Stomach smooth muscle (tissue), 2 donors: ENCODE results near the gene UQCR11.

Experiments used
- H3K27ac ChIP-seq: one replicate; pipeline ENCODE4 v1.7.0; 2013; ENCODE audit warnings: mild to moderate bottlenecking, low read length, inconsistent platforms
- H3K27me3 ChIP-seq, 2 donors: one replicate each; pipeline ENCODE4 v1.7.0; 2013; ENCODE audit warnings: low read length in 2 of 2; ENCODE audit not compliant: insufficient read depth in 2 of 2, control insufficient read depth in 1 of 2
- H3K36me3 ChIP-seq, 2 donors: one replicate each; pipeline ENCODE4 v1.7.0; 2013; ENCODE audit warnings: low read length in 2 of 2; ENCODE audit not compliant: control insufficient read depth in 2 of 2, insufficient read depth in 2 of 2
- H3K4me1 ChIP-seq: one replicate; pipeline ENCODE4 v1.7.0; 2013; ENCODE audit warnings: low read length; ENCODE audit not compliant: control insufficient read depth, insufficient read depth
- H3K4me3 ChIP-seq, 2 donors: one replicate each; pipeline ENCODE4 v1.7.0; 2013; ENCODE audit warnings: low read length in 2 of 2
- H3K9ac ChIP-seq, 2 donors: one replicate each; pipeline ENCODE4 v1.7.0; 2013; ENCODE audit warnings: low read length in 2 of 2, mild to moderate bottlenecking in 1 of 2
- H3K9me3 ChIP-seq, 2 donors: one replicate each; pipeline ENCODE4 v1.7.0; 2013; ENCODE audit warnings: low read length in 2 of 2; ENCODE audit not compliant: control insufficient read depth in 2 of 2
- donor health status: healthy.
- donor health status: Pancreatic carcinoma.

The UQCR11 gene

DNA sequence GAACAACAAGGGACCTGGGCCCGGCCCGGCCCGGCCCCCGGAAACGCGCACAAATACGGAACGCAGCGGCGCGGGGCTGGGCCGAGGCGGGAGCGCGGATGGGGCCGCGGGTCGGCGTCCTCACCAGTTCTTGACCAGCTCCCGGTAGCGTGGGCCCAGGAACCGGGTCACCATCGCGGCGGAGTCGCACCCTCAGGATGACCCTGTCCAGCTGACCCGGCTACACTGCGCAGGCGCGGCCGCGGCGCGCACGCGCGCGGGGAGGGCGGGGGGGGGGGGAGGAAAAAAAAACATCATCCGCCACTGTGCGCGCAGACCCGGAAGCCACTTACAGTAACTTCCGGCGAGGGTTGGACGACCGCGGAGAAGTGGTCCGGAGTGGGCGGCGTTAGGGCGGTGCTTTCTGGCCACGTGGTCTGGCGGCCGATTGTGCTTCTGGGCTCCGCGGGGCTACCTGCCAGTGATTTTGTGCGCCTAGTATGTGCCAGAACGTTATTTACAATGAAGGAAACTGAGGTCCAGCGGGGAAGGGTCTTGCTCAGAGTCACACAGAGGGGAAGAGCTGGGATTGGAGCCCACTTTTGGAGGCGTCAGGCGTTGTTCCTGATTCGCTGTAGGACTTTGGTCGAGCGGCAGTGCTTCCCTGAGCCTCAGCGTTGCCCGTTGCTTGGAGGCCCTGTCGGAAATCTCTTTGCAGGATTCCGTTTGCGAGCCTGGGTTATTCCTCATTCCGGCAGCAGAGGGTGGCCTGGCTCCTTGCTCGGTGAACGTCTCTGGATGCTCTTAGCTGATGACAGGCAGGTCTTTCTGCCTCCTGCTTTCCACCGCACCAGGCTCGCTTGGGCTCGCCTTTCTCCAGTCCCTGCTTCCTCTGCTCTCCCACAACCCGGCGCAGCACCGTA lies at the start of gene UQCR11:
UQCR11 (minus strand) TSS at position 227 of the 902 bp plus-strand sequence; CDS start at position 174, 53 bp downstream.
- no peaks in the 10 kb centered on the region for H3K27me3 ChIP-seq
- peaks cover 3 to 4% of the 10 kb centered on the region in 2 donors for H3K36me3 ChIP-seq
- peak within 1 kb of the TSS; percentile 90 to 91 for H3K9ac ChIP-seq
- no peaks in the 10 kb centered on the region for H3K9me3 ChIP-seq
- peaks cover 33% of the 10 kb centered on the region for H3K4me1 ChIP-seq
- peak within 1 kb of the TSS; percentile 88 to 90 for H3K4me3 ChIP-seq
- H3K27ac ChIP-seq: peak within 1 kb of the TSS; percentile 88

DNA sequence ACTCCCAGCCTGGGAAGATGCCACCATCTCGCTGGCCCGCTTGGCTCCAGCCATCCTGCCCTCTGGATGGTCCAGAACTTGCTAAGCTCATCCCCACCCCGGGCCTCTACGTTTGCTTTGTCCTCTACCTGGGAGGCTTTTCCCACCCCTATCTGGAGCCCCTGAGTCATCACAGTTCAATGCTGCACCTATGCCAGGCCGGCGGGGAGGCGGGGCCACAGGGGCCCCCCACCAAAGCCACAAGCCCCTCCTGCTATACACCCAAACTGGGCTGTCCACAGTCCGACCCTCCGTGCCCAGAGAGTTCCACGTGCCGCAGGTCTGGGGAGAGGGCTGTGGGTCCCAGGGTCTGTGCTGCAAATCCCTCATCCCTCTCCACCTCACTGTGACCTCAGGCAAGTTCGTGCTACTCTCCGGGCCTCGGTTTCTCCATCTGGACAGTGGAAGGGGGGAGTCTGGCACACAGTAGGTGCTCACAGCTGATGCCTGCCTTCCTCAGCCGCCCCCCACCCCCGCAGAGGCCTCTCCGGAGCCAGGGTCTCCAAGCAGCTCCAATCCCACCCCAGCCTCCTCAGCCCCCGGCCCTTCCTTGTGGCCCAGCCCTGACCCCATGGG lies 49.0 kb upstream of the UQCR11 start:
- no peak overlapping the region for H3K4me3 ChIP-seq
- H3K9ac ChIP-seq: no peak overlapping the region
- peaks cover 15% of the 10 kb centered on the region for H3K4me1 ChIP-seq
- H3K36me3 ChIP-seq: no peaks in the 10 kb centered on the region
- no peak overlapping the region for H3K27ac ChIP-seq
- H3K27me3 ChIP-seq: peaks cover 2 to 4% of the 10 kb centered on the region in 2 donors
- no peaks in the 10 kb centered on the region for H3K9me3 ChIP-seq

DNA sequence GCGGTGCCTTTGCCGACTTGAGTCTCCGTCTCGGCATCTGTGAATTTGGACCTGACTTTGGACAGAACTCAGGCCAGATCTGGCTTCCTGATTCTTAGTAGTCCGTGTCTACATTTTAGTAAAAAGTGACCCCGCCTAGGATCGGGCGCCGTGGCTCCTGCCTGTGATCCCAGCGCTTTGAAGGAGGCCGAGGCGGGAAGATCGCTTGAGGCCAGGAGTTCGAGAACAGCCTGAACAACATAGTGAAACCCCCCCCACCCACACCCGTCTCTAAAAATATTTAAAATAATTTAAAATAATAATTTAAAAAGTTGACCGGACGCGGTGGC lies 48.0 kb upstream of the UQCR11 start:
- H3K4me3 ChIP-seq: peak overlapping the region; percentile 61 to 81
- H3K27ac ChIP-seq: peak overlapping the region; percentile 96
- peak overlapping the region; percentile 59 to 78 for H3K9ac ChIP-seq
- H3K27me3 ChIP-seq: peaks cover 2% of the 10 kb centered on the region in 2 donors
- peaks cover 15% of the 10 kb centered on the region for H3K4me1 ChIP-seq
- no peaks in the 10 kb centered on the region for H3K9me3 ChIP-seq
- H3K36me3 ChIP-seq: peaks cover 0 to 2% of the 10 kb centered on the region in 2 donors

DNA sequence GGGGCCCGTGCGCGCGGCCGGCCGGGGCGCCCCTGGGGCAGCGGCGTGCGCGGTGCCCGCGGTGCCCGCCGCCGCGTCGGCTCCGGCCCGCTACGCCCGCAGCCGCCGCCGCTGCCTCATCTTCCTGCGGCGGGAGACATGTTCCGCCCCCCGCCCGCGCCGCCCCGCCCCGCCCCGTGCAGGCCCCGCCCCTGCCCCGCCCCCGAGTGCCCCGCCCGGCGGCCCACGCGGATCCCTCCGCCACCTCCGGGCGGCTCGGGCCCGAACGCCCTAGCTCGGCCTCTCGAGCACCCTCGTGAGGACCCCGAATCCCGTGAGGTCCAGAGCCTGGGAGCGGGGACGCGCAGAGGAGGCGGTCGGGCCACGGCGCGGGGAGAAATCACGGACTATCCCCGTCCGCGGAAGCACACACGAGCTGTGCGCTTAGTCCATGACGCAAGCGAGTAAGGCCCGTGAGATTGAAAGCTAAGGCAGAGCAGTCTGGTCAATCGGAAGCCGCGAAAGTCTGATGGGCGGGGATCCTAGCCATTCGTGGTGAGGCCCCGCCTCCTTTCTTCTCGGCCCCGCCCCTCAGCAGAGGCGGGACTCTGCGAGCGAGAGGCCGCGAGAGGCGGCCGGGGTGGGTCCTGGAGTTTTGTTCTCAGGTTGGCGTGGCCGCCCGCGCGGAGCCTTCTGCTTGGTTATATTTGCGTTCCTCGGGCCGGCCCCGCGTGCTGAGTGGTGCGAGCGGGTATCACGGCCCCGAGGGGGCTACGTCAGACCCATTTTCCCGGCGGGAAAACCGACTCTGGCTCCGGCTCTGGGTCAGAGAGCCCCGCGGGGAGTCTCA lies 47.4 kb upstream of the UQCR11 start, which contains the start of gene TCF3:
TCF3 (minus strand) TSS at position 145 of the 829 bp plus-strand sequence. CDS start 2,367 bp downstream, outside the sequence.
- Histone ChIP-seq H3K36me3 (peaks cover 0 to 2% of the 10 kb centered on the region in 2 donors), H3K4me1 (peaks cover 15% of the 10 kb centered on the region), H3K9ac (peak within 1 kb of the TSS; percentile 88 to 97), H3K9me3 (no peaks in the 10 kb centered on the region), H3K4me3 (peak within 1 kb of the TSS; percentile 70 to 81), H3K27me3 (peaks cover 0 to 2% of the 10 kb centered on the region in 2 donors), H3K27ac (peak within 1 kb of the TSS; percentile 96)

DNA sequence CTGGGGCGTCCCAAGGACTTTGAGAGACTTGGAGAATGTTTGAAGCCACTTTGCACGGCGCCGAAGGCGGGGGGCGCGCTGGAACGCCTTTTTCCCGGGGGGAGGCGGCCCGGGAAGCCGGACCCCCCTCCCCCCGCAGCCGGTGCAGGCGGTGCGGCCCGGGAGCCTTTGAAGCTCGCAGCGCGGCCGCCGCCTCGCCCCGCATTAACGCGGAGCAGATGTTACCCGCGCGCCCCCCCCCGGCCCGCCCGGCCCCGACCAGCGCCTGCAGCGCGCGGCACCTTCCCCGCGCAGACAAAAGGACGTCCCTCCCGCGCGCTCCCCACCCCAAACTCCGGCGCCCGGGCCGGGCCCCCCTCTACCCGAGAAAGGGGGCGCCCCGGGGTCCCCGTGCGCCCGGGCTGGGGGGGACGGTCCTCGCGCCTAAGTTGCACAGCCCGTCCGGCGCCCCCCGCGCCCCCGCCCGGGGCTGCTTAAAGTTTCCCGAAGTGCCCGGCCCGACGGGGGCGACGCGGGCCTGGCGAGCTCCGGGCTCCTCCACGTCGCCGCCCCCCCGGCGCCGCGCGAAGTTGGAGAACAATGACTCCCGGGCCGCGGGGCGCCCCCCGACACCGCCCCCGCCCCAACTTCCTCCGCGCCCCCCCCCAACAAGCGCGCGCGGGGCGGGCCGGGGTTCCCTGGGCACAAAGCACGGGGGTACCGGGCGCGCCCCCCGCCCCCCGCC lies 46.5 kb upstream of the UQCR11 start:
- no peaks in the 10 kb centered on the region for H3K27me3 ChIP-seq
- peaks cover 0 to 2% of the 10 kb centered on the region in 2 donors for H3K36me3 ChIP-seq
- peak overlapping the region in 1 of 2 donors; percentile 7 for H3K9ac ChIP-seq
- peak overlapping the region; percentile 63 to 72 for H3K4me3 ChIP-seq
- H3K9me3 ChIP-seq: no peaks in the 10 kb centered on the region
- no peak overlapping the region for H3K27ac ChIP-seq
- H3K4me1 ChIP-seq: peaks cover 15% of the 10 kb centered on the region

DNA sequence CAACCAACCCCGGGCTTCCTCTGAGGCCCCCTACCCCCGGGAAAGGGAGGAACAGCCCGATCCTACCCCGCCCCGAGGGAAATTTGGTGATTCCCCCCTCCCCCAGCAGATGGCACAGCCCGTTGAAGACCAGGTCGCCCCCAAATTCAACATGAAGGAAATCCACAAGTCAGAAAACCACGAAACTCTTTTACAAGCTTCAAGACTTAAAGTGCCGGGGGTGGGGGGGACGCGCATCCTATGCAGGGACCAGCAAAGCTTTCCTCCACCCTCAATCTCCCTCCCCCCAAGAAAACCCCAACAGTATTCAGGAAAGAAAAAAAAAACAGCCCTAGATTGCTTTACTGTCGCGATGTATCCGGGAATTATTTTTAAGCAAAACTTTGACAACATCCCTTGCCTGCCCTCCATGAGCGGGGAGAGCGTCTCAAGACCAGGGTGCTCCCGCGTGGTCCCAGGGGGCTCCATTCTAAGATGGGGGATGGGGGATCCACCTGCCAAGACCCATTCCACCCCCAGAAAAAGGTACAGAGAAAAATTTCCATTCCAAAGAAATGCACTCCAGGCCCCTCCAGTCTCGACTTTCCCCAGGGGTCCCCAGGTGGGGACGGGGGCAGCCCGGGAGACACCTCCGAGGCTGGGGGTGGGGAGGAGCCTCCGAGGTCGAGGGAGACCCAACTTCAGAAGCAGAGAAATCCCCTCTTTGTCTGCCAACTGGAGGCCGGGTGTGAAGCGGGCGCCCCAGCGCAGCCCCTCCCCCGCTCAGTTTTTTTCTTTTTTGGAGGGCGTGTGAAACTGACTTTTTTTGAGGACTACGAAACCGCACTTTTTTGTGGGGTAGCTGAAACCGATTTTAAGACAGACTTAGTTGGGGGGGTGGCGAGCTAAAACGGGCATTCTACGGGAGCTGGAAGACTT lies 45.6 kb upstream of the UQCR11 start:
- H3K36me3 ChIP-seq: peaks cover 0 to 4% of the 10 kb centered on the region in 2 donors
- no peaks in the 10 kb centered on the region for H3K9me3 ChIP-seq
- H3K4me1 ChIP-seq: peaks cover 15% of the 10 kb centered on the region
- no peak overlapping the region for H3K27ac ChIP-seq
- peak overlapping the region; percentile 63 to 72 for H3K4me3 ChIP-seq
- peak overlapping the region in 1 of 2 donors; percentile 7 for H3K9ac ChIP-seq
- H3K27me3 ChIP-seq: no peaks in the 10 kb centered on the region

DNA sequence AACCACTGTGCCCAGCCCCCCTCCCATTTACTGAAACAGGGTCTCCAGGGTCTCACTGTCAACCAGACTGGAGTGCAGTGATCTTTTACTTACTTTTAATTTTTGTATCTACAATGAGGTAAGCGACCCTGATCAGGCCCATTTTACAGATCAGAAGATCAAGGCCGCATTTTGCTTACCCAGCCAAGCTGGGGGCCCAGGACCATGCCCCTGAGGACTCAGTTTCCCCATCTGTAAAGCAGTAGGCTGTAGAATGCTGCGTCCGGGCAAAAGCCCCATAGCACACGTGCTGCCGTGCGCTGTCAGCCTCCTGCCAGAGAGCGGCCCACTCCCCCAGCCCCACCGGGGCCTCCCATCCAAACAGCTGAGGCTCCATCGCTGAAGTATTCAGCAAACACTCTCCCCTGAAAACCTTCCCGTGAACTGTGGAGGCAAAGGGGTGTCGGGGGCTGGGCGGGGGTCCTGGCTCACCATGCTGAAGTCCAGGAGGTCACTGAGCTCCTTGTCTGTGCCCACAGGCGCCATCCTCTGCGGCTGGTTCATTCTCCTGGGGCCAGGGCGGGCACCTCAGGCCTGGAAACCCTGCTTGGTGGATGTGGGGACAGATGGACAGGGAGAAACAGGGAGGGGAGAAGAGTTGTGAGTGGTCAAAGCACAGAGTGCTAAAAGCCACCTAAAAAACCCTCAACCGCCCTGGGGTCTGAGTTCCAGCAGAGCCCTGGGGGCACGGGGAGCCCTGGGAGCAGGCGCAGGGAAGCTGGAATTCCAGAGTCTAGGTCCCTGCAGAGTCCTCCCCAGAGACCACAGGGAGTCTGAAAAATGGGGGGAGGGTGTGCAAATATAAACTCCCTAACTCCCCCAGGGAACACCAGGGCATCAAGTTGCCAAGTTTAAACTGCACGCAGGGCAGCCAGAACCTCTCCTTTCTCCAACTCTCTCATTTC lies 44.7 kb upstream of the UQCR11 start:
- no peak overlapping the region for H3K4me3 ChIP-seq

DNA sequence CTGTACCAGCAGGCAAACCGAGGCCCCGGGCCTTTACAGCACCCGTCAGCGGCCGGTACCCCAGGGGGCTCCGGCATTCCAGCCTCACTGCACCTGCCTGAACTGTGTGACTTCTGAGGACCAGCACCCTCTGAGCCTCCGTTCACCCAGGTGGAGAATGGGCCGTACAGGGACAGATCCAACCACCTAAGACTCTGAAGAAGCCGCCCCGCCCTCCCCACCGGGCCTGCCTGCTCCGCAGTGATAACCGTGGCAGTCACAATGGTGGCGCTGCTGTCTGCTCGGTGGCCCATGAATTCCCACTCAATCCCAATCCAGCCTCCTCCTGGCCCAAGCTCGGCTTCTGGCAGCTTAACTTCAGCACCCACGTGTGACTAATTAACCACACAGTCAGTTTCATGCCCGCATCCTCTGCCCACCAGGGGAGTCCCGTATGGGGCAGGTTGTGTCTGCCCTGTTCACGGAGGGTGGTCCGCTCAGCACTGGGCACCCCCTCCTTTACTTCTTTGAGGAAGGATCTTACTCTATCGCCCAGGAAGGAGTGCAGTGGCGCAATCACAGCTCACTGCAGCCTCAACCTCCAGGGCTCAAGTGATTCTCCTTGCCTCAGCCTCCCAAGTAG lies 43.8 kb upstream of the UQCR11 start:
- no peak overlapping the region for H3K4me3 ChIP-seq
- no peaks in the 10 kb centered on the region for H3K27me3 ChIP-seq
- H3K9ac ChIP-seq: no peak overlapping the region
- no peak overlapping the region for H3K27ac ChIP-seq
- H3K4me1 ChIP-seq: peaks cover 15% of the 10 kb centered on the region
- no peaks in the 10 kb centered on the region for H3K9me3 ChIP-seq
- peaks cover 0 to 7% of the 10 kb centered on the region in 2 donors for H3K36me3 ChIP-seq

More for the DNA sequence above, 44.7 kb upstream of the UQCR11 start:
- Histone ChIP-seq H3K27ac (no peak overlapping the region), H3K9ac (peak overlapping the region in 1 of 2 donors; percentile 7), H3K36me3 (peaks cover 0 to 7% of the 10 kb centered on the region in 2 donors), H3K4me1 (peaks cover 15% of the 10 kb centered on the region), H3K9me3 (no peaks in the 10 kb centered on the region), H3K27me3 (no peaks in the 10 kb centered on the region)
